SU-DHL-6 (cell line): Measurements from ENCODE around the gene RALGPS1.

Experiments
- H2AFZ ChIP-seq: fragments of 200-600 bp; sonication (generic); 2 replicates; pipeline ENCODE4 v1.6.1; 2014; ENCODE audit warnings: low read depth, mild to moderate bottlenecking, moderate library complexity, mixed read lengths, antibody characterized with exemption, low read length; ENCODE audit not compliant: severe bottlenecking
- H3F3A ChIP-seq: fragments of 200-600 bp; shearing (Covaris generic); 2 replicates; pipeline ENCODE4 v1.6.0; 2016; ENCODE audit warnings: antibody characterized with exemption, mild to moderate bottlenecking; ENCODE audit not compliant: insufficient read depth
- H3K27ac ChIP-seq: fragments of 200-600 bp; sonication (generic); 2 replicates; pipeline ENCODE4 v1.5.1; 2016; ENCODE audit warnings: low read depth, mild to moderate bottlenecking, low read length, moderate library complexity, mixed read lengths
- H3K27me3 ChIP-seq: fragments of 200-600 bp; sonication (generic), shearing (Covaris generic); 2 replicates; pipeline ENCODE4 v1.6.0; 2014; ENCODE audit warnings: mild to moderate bottlenecking, low read length
- H3K36me3 ChIP-seq: fragments of 200-600 bp; sonication (generic); 2 replicates; pipeline ENCODE4 v1.6.1; 2014; ENCODE audit warnings: mild to moderate bottlenecking, low read length, mixed read lengths
- H3K4me2 ChIP-seq: fragments of 300-600, 200-600 bp; shearing (Covaris generic), sonication (generic); 2 replicates; pipeline ENCODE4 v1.6.0; 2014; ENCODE audit warnings: low read length, low read depth, mild to moderate bottlenecking; ENCODE audit not compliant: poor library complexity, severe bottlenecking
- H3K4me3 ChIP-seq: fragments of 200-600 bp; sonication (generic); 2 replicates; pipeline ENCODE4 v1.5.1; 2014; ENCODE audit warnings: antibody characterized with exemption, low read length, mild to moderate bottlenecking, mixed read lengths; ENCODE audit not compliant: insufficient read depth, poor library complexity, severe bottlenecking
- H3K79me2 ChIP-seq: fragments of 200-600 bp; sonication (generic); 2 replicates; pipeline ENCODE4 v1.6.1; 2014; ENCODE audit warnings: mild to moderate bottlenecking, low read length, moderate library complexity; ENCODE audit not compliant: insufficient read depth
- H3K9ac ChIP-seq: fragments of 200-600 bp; sonication (generic); 2 replicates; pipeline ENCODE4 v1.7.0; 2014; ENCODE audit warnings: mild to moderate bottlenecking, low read length
- H3K9me2 ChIP-seq: fragments of 200-600 bp; sonication (generic); replicated peaks from 2 replicates; pipeline ENCODE4 v1.6.1; 2014; ENCODE audit warnings: low read length; ENCODE audit not compliant: insufficient read depth
- H3K9me3 ChIP-seq: fragments of 200-600 bp; sonication (generic); 2 replicates; pipeline ENCODE4 v1.6.1; 2014; ENCODE audit warnings: low read length, mixed read lengths; ENCODE audit not compliant: insufficient read depth
- H4K20me1 ChIP-seq: fragments of 200-600 bp; sonication (generic); 2 replicates; pipeline ENCODE4 v1.6.1; 2014; ENCODE audit warnings: low read depth, mild to moderate bottlenecking, antibody characterized with exemption, low read length, moderate library complexity, mixed read lengths
- EZH2phosphoT487 ChIP-seq: fragments of 200-600 bp; sonication (generic), shearing (Covaris generic); conservative IDR thresholded peaks from 2 replicates; pipeline ENCODE4 v1.6.1; 2018; ENCODE audit warnings: mild to moderate bottlenecking, antibody characterized with exemption, low read length, moderate library complexity, mixed read lengths
- TF ChIP-seq, protein P1 (sequence below): fragments of 200-600 bp; sonication (generic); IDR thresholded peaks from one replicate; pipeline ENCODE4 v1.5.1; 2017; ENCODE audit warnings: antibody characterized with exemption, mild to moderate bottlenecking, low read length, moderate library complexity; ENCODE audit not compliant: insufficient read depth, poor library complexity, severe bottlenecking

Gene RALGPS1

DNA sequence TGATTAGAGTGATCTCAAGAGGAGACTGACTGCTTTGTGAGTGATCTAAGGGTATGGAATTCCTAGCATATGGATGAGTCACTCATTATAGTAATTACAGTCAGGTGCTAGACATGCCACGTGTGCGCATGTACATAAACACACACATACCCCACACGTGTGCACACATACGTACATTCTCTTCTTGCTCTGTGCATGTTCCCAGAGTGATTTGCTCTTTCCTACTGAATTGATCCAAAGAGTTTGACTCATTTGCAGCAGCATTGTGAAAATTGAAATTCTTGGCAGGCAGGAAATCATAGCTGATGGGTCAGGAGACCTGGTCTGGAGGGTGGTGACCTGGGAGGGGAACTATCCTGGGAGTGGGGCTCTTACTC is 144.1 kb downstream of the RALGPS1 start:
- Histone ChIP-seq H2AFZ (no peak overlapping the region), H3K9ac (no peak overlapping the region), H3K27me3 (no peaks in the 10 kb centered on the region), H3F3A (no peaks in the 10 kb centered on the region), H3K36me3 (no peaks in the 10 kb centered on the region), H3K27ac (no peak overlapping the region), H3K4me2 (no peak overlapping the region), H3K4me3 (no peak overlapping the region), H3K9me3 (no peaks in the 10 kb centered on the region), H3K79me2 (no peaks in the 10 kb centered on the region), H4K20me1 (no peaks in the 10 kb centered on the region), H3K9me2 (no peaks in the 10 kb centered on the region)
- TF ChIP-seq, protein P1, sequence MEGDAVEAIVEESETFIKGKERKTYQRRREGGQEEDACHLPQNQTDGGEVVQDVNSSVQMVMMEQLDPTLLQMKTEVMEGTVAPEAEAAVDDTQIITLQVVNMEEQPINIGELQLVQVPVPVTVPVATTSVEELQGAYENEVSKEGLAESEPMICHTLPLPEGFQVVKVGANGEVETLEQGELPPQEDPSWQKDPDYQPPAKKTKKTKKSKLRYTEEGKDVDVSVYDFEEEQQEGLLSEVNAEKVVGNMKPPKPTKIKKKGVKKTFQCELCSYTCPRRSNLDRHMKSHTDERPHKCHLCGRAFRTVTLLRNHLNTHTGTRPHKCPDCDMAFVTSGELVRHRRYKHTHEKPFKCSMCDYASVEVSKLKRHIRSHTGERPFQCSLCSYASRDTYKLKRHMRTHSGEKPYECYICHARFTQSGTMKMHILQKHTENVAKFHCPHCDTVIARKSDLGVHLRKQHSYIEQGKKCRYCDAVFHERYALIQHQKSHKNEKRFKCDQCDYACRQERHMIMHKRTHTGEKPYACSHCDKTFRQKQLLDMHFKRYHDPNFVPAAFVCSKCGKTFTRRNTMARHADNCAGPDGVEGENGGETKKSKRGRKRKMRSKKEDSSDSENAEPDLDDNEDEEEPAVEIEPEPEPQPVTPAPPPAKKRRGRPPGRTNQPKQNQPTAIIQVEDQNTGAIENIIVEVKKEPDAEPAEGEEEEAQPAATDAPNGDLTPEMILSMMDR = no peak
- TF ChIP-seq EZH2phosphoT487 = no peak

DNA sequence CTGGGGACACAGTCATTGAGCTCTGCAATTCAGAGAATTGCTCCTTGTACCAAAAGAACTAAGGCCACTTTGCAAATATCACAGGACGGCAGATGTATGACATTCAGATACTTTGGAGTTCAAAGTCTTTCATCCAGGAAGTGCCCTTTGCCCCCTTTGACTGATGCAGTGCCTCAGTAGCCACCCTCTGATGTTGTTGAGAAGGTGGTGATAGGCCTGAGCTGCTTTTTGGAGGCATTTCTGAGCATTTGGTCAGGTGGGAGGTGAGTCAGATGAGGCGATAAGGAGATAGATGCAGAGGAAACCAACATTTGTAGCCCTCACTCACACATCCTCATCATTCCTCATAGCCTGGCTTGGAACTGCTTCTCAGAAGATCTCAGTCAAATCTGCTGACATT is 144.4 kb downstream of the RALGPS1 start:
- H4K20me1 ChIP-seq = no peaks in the 10 kb centered on the region
- no peak overlapping the region for H3K4me2 ChIP-seq
- H3K27ac ChIP-seq = no peak overlapping the region
- no peaks in the 10 kb centered on the region for H3K36me3 ChIP-seq
- TF ChIP-seq EZH2phosphoT487 = no peak
- TF ChIP-seq, protein P1 = no peak
- H2AFZ ChIP-seq = no peak overlapping the region
- H3K27me3 ChIP-seq = no peaks in the 10 kb centered on the region
- no peaks in the 10 kb centered on the region for H3K9me3 ChIP-seq
- no peaks in the 10 kb centered on the region for H3F3A ChIP-seq
- no peaks in the 10 kb centered on the region for H3K79me2 ChIP-seq
- H3K9ac ChIP-seq = no peak overlapping the region
- no peaks in the 10 kb centered on the region for H3K9me2 ChIP-seq
- H3K4me3 ChIP-seq = no peak overlapping the region

DNA sequence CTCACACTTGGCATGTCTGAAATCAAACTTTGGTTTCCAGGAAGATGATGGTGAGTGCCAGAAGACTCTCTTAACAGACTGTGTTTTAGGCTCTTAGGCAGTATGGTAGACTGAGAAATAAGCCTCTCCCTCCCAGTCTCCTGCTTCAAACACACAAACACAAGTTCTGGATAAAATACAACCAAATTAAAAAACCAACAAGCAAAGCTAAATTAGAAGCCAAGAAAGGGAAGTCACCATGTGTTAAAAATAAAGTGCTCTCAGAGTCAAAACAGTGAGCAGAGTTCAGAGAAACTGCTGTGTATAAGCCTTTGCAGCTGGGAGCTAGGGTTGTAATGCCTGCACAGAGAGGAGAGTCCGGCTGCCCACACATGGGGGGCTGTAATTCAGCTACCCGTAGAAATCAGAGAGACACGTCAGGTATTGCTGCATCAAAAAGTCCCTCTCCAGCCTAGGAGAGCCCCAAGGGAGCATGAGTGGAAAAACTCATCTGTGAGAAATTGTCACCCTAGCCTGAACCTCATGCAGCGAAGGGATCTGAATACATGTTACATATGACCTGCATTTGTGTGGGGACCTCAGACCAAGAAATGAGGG is 145.3 kb downstream of the RALGPS1 start:
- Histone ChIP-seq H4K20me1 (no peaks in the 10 kb centered on the region), H3K4me3 (no peak overlapping the region), H3K79me2 (no peaks in the 10 kb centered on the region), H3K27ac (no peak overlapping the region), H3K9me3 (no peaks in the 10 kb centered on the region), H3K36me3 (no peaks in the 10 kb centered on the region), H3K4me2 (no peak overlapping the region), H3K9me2 (no peaks in the 10 kb centered on the region), H3K27me3 (no peaks in the 10 kb centered on the region), H3K9ac (no peak overlapping the region), H2AFZ (no peak overlapping the region), H3F3A (no peaks in the 10 kb centered on the region)
- no peak for TF ChIP-seq EZH2phosphoT487
- TF ChIP-seq, protein P1 = no peak
